Measurements from ENCODE around the gene CCDC187.

DNA sequence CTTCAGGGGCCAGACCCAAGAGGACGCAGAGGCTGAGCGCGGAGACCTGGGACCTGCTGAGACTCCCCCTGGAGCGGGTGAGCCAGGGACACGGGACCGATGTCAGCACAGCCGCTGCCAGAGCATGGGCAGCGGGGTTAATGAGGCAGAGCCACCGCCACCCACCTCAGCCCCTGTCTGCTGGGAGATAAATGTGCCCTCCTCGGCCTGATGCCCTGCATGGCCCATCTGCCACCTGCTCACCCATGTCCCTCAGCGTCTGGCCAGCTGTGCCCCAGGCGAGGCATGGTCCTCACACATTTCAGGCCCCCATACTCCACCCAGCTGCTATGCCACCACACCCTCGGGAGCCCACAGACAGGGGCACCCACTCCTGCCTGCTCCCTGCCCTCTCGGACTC lies 44.8 kb upstream of the CCDC187 start:
- TF ChIP-seq, protein P1, sequence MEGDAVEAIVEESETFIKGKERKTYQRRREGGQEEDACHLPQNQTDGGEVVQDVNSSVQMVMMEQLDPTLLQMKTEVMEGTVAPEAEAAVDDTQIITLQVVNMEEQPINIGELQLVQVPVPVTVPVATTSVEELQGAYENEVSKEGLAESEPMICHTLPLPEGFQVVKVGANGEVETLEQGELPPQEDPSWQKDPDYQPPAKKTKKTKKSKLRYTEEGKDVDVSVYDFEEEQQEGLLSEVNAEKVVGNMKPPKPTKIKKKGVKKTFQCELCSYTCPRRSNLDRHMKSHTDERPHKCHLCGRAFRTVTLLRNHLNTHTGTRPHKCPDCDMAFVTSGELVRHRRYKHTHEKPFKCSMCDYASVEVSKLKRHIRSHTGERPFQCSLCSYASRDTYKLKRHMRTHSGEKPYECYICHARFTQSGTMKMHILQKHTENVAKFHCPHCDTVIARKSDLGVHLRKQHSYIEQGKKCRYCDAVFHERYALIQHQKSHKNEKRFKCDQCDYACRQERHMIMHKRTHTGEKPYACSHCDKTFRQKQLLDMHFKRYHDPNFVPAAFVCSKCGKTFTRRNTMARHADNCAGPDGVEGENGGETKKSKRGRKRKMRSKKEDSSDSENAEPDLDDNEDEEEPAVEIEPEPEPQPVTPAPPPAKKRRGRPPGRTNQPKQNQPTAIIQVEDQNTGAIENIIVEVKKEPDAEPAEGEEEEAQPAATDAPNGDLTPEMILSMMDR (IDR thresholded peaks at IDR 0.05): no peak
- TF ChIP-seq EP300 (IDR thresholded peaks at IDR 0.05; ENCODE audit: low read depth): no peak
- TF ChIP-seq POLR2A (IDR thresholded peaks at IDR 0.05): no peak

Data from transverse colon (tissue), 3 donors.